ENCODE results near the gene TRIM46.

DNA sequence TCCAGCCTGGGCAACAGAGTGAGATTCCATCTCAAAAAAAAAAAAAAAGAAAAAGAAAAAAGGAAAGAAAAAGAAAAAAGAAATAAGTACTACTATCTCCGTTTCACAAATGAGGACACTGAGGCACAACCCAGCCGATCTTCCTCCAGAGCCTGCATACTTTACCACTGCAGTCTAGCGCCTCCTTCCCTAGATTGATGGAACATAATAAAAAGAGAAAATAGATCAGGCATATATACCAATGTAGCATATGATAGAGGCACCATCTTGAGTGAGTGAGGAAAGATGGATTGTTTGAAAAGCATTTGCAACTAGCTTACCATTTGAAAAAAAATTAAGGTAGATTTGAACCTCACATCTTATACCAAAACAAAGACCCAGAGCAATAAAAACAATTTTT, 28.2 kb upstream of the TRIM46 start:
- TF ChIP-seq, protein P1, sequence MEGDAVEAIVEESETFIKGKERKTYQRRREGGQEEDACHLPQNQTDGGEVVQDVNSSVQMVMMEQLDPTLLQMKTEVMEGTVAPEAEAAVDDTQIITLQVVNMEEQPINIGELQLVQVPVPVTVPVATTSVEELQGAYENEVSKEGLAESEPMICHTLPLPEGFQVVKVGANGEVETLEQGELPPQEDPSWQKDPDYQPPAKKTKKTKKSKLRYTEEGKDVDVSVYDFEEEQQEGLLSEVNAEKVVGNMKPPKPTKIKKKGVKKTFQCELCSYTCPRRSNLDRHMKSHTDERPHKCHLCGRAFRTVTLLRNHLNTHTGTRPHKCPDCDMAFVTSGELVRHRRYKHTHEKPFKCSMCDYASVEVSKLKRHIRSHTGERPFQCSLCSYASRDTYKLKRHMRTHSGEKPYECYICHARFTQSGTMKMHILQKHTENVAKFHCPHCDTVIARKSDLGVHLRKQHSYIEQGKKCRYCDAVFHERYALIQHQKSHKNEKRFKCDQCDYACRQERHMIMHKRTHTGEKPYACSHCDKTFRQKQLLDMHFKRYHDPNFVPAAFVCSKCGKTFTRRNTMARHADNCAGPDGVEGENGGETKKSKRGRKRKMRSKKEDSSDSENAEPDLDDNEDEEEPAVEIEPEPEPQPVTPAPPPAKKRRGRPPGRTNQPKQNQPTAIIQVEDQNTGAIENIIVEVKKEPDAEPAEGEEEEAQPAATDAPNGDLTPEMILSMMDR (IDR thresholded peaks at IDR 0.05; ENCODE audit: low read depth, low read length): no peak
- TF ChIP-seq, protein P2, sequence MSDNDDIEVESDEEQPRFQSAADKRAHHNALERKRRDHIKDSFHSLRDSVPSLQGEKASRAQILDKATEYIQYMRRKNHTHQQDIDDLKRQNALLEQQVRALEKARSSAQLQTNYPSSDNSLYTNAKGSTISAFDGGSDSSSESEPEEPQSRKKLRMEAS (IDR thresholded peaks at IDR 0.05; ENCODE audit: low read depth, low read length): no peak

All from NB4 (cell line).